Body of pancreas (tissue), 4 donors: ENCODE results near the gene TSSK2.

Source experiments
- CTCF ChIP-seq, 7 experiments: fragments of 450-650 bp in 4 of 7; fragments of 200-600 bp in 3 of 7; sonication (generic) in 3 of 7; IDR thresholded peaks; one replicate each; pipeline ENCODE4 v1.5.1; 2016 to 2019; ENCODE audit warnings: antibody characterized with exemption in 7 of 7
- POLR2A ChIP-seq, 3 donors: fragments of 450-650 bp; IDR thresholded peaks; one replicate each; pipeline ENCODE4 v1.6.1; 2016; ENCODE audit warnings: antibody characterized with exemption in 3 of 3, mild to moderate bottlenecking in 2 of 3

- TF ChIP-seq CTCF (IDR thresholded peaks at IDR 0.05) (no peak), POLR2A (IDR thresholded peaks at IDR 0.05) (no peak)
These were observed 6.7 kb upstream of the TSSK2 start for GRCh38 chr22:19124377-19124776.
